ENCODE measurements around the gene GRIK5.
"Not testable (repeated sequence)": the region's sequence is repeated elsewhere in the genome, so short reads cannot be mapped to it uniquely, and the experiment has no call there.

Gene GRIK5

DNA sequence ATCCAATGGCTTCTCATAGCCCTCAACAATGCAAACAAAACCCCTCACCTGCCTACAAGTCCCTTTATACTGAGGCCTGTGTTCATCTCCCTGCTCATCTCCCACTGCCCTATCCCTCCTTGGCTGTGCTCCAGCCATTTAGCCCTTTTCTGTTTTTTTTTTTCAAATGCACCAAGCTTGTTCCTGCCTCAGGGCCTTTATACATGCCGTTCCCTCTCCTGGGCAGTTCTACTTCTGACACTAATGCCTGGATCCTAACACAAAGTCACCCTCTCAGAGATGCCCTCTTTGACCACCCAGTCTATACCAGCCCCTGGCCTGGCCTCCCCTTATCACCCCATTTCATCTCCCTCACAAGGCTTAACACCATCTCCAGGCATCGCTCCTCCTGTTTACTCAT lies 32.9 kb upstream of the GRIK5 start:
- DNase-seq, result no peak
- peaks cover 5% of the 10 kb centered on the region for H3K36me3 Mint-ChIP-seq
- H3K27me3 Mint-ChIP-seq, result no peaks in the 10 kb centered on the region
- no peak overlapping the region for H3K4me3 Mint-ChIP-seq
- H3K27ac Mint-ChIP-seq, result no peak overlapping the region
- H3K4me1 Mint-ChIP-seq, result peaks cover 7% of the 10 kb centered on the region
- CTCF ChIA-PET, result interaction anchor here (0.7 to 1.0 kb wide), 2 partner anchors 19 to 220 kb away, joined by 3 read pairs; no protein-coding TSS in a partner anchor
- no peaks in the 10 kb centered on the region for H3K9me3 Mint-ChIP-seq

DNA sequence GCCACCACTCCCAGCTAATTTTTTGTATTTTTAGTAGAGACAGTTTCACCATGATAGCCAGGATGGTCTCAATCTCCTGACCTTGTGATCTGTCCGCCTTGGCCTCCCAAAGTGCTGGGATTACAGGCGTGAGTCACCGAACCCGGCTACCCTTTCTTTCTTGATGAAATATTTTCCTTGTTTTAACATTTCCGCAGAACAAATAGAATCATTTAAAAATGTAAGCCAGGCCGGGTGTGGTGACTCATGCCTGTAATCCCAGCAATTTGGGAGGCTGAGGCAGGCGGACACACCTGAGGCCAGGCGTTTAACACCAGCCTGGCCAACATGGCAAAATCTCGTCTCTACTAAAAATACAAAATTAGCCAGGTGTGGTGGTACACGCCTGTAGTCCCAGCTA lies 30.2 kb upstream of the GRIK5 start:
- H3K36me3 Mint-ChIP-seq, H3K27me3 Mint-ChIP-seq, H3K4me1 Mint-ChIP-seq, H3K9me3 Mint-ChIP-seq, CTCF ChIA-PET, H3K27ac Mint-ChIP-seq, DNase-seq, H3K4me3 Mint-ChIP-seq: not testable (repeated sequence)

DNA sequence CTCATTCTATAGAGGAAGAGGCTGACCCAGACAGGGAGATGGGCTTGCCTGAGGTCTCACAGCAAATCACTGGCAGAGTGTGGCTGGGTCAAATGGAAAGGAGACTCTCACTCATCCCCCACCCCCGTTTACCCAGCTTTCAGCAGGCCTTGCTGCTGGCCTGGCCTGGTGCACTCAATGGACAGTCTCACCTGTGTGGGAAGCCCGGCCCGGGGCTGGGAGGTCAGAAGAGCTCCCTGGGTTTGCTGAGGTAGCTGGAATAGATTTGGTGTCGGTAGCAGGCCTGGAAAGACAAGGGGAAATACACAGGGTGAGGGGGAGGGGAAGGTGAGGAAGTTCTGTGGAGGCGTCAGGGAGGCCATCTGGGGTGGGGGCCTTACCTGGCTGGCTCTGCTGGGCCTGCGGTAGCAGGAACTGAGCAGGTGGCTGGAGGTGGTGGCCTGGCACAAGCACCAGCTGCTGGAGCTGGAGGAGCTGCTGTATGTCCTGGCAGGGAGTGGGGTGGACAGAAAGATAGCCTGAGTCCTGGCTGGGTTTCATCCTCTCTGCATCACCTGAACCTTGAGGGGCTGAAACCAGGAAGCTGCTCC lies 29.4 kb upstream of the GRIK5 start:
- no peak for DNase-seq
- no peaks in the 10 kb centered on the region for H3K4me1 Mint-ChIP-seq
- peaks cover 12% of the 10 kb centered on the region for H3K36me3 Mint-ChIP-seq
- H3K9me3 Mint-ChIP-seq, result no peaks in the 10 kb centered on the region
- no peak overlapping the region for H3K27ac Mint-ChIP-seq
- CTCF ChIA-PET, result no interaction called here
- no peaks in the 10 kb centered on the region for H3K27me3 Mint-ChIP-seq
- H3K4me3 Mint-ChIP-seq, result no peak overlapping the region

DNA sequence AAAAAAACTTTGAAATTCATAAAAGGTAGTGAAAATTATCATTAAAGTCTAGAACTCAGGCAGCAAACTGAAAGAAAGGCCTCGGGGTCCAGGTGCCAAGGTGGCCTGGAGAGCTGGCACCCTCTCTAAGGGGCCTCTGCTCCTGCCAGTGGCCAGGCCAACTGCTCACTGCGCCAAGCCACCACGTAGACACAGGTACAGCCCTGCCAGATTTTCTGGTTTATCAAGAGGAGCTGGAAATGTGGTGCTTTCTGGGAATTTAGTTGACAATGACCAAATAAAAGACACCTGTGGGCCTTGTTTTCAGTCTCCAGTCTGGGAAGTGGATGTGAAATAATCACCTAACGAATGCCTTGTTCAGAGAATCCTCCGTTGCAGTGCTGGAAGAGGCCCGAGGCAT lies 28.8 kb upstream of the GRIK5 start:
- Mint-ChIP-seq H3K4me3 (no peak overlapping the region), H3K4me1 (no peaks in the 10 kb centered on the region), H3K9me3 (no peaks in the 10 kb centered on the region), H3K27ac (no peak overlapping the region), H3K27me3 (no peaks in the 10 kb centered on the region), H3K36me3 (peaks cover 12% of the 10 kb centered on the region)
- CTCF ChIA-PET, result no interaction called here
- DNase-seq, result no peak

DNA sequence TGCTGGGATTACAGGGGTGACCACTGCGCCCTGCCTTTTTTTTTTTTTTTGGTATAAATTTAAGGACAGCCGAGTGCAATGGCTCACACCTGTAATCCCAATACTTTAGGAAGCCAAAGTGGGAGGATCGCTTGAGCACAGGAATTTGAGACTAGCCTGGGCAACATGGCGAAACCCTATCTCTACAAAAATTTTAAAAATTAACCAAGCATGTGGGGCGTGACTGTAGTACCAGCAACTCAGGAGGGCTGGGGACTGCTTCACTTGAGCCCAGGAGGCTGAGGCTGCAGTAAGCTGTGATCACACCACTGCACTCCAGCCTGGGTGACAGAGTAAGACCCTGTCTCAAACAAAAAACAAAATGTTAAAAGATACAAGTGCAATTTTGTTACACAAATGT lies 27.5 kb upstream of the GRIK5 start:
- no peak for DNase-seq
- no peak overlapping the region for H3K4me3 Mint-ChIP-seq
- H3K27me3 Mint-ChIP-seq, result no peaks in the 10 kb centered on the region
- CTCF ChIA-PET, result interaction anchor here (0.7 kb wide), 1 partner anchor 74 kb away, joined by 5 read pairs; no protein-coding TSS in a partner anchor
- H3K9me3 Mint-ChIP-seq, result no peaks in the 10 kb centered on the region
- H3K4me1 Mint-ChIP-seq, result peaks cover 2% of the 10 kb centered on the region
- peaks cover 12% of the 10 kb centered on the region for H3K36me3 Mint-ChIP-seq
- H3K27ac Mint-ChIP-seq, result no peak overlapping the region

DNA sequence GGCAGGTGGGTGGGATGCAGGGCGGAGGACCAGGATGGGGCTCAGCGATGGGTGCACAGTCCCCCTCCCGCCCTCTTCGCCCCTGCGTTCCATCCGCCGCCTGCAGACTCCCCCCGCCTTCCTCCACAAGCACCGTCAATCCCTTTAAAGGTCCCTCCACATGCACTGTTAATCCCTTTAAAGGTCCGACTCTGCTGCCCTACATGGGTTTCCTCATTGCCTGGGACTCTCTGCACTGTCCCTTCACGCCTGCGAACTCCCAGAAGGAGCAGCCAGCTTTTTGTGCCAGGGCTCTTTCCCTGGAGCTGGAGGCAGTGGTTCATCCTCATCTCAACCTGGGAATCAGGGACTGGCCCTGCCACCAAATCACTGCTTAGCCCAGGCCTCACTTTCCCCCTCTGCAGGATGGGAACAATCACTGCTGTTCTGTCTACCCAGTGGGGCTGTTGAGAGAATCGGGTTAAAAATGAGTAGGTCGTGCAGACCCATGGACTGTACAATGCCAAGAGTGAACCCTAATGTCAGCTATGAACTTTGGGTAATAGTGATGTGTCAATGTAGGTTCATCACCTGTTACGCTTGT lies 26.3 kb upstream of the GRIK5 start:
- DNase-seq, result no peak
- Mint-ChIP-seq H3K27me3 (no peaks in the 10 kb centered on the region), H3K36me3 (peaks cover 15% of the 10 kb centered on the region), H3K27ac (no peak overlapping the region), H3K9me3 (no peaks in the 10 kb centered on the region), H3K4me3 (no peak overlapping the region), H3K4me1 (peaks cover 9% of the 10 kb centered on the region)
- CTCF ChIA-PET, result interaction anchor here (0.8 to 1.0 kb wide), 2 partner anchors 12 to 50 kb away, joined by 3 read pairs; no protein-coding TSS in a partner anchor

DNA sequence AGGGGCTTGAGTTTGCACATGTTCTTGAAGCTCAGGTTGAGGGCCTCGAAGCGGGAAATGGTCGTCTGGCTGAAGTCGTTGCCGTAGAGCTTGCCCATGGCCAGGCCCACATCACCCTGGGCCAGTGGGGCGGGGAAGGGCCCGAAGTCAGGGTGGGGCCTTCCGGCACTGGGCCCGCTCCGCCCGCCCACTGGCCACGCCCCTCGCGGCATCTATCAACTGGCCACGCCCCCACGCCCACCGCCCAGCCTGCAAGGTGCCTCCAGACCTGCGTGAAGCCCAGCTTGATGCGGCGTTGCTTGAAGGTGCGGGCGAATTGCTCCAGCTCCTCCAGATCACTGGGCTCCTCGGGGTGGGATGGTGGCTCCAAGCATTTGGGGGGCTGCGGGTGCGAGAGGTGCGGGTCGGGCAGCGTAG lies 25.8 kb upstream of the GRIK5 start:
- H3K4me1 Mint-ChIP-seq, result peaks cover 14% of the 10 kb centered on the region
- H3K27me3 Mint-ChIP-seq, result peaks cover 3% of the 10 kb centered on the region
- H3K36me3 Mint-ChIP-seq, result peaks cover 16% of the 10 kb centered on the region
- DNase-seq, result no peak
- no peak overlapping the region for H3K27ac Mint-ChIP-seq
- no peak overlapping the region for H3K4me3 Mint-ChIP-seq
- CTCF ChIA-PET, result no interaction called here
- no peaks in the 10 kb centered on the region for H3K9me3 Mint-ChIP-seq

DNA sequence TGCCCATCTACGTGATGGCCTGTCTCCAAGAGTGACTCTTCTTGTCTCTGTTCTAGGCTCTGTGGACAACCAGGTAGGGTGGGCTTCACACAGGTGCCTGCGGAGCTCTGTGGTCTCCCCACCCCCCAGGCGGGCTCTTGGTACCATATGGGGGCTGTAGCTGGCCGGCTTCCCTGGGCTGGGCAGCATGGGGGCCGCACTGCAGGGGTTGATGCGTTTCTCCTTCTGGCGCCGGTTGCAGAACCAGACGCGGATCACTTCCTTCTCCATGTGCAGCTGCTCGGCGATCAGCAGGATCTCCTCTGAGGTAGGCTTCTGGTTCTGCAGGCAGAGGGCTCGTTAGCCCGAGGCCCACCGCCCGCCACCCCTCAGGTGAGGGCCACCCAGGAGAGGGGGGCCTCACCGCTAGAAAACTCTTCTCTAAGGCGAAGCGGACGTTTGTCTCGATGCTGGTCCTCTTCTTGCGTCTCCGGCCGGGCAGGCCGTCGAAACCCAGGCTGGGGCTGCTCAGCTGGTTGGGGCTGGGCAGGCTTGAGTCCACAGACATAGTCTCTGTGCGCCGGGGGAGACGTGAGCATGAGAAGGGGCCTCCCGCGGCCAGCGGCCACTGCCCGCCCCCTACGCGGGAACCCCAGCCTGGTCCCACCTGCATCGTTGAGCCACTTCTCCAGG lies 25.3 kb upstream of the GRIK5 start:
- peaks cover 20% of the 10 kb centered on the region for H3K4me1 Mint-ChIP-seq
- CTCF ChIA-PET, result interaction anchor here (1.3 kb wide), 1 partner anchor 13 kb away, joined by 5 read pairs; no protein-coding TSS in a partner anchor
- no peak overlapping the region for H3K4me3 Mint-ChIP-seq
- no peak for DNase-seq
- H3K27me3 Mint-ChIP-seq, result peaks cover 6% of the 10 kb centered on the region
- H3K9me3 Mint-ChIP-seq, result no peaks in the 10 kb centered on the region
- H3K27ac Mint-ChIP-seq, result no peak overlapping the region
- H3K36me3 Mint-ChIP-seq, result peaks cover 19% of the 10 kb centered on the region

DNA sequence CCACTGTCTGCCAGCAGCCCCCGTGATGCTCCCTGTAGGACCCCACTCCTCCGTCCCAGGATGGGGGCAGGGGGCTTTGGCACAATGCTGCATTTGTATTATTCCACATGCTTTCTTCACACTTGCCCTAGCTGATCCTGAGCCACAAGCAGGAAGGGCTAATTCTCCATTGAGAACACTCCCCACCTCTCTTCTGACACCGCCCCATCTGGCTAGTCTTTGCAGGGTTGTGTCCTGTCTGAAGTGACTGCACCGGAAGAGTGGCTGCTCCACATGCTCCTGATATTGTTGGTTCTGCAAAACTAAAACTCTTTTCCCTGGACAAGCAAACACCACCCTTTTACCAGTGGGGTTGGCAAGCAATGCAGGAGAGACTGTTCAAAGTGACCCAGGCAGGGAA lies 23.9 kb upstream of the GRIK5 start:
- no peaks in the 10 kb centered on the region for H3K9me3 Mint-ChIP-seq
- H3K27ac Mint-ChIP-seq, result no peak overlapping the region
- DNase-seq, result no peak
- no peak overlapping the region for H3K4me3 Mint-ChIP-seq
- peaks cover 33% of the 10 kb centered on the region for H3K4me1 Mint-ChIP-seq
- H3K36me3 Mint-ChIP-seq, result peaks cover 17% of the 10 kb centered on the region
- peaks cover 6% of the 10 kb centered on the region for H3K27me3 Mint-ChIP-seq
- CTCF ChIA-PET, result interaction anchor here (1.2 to 1.9 kb wide), 3 partner anchors 15 to 347 kb away, joined by 3 to 4 read pairs (median 3); no protein-coding TSS in a partner anchor

DNA sequence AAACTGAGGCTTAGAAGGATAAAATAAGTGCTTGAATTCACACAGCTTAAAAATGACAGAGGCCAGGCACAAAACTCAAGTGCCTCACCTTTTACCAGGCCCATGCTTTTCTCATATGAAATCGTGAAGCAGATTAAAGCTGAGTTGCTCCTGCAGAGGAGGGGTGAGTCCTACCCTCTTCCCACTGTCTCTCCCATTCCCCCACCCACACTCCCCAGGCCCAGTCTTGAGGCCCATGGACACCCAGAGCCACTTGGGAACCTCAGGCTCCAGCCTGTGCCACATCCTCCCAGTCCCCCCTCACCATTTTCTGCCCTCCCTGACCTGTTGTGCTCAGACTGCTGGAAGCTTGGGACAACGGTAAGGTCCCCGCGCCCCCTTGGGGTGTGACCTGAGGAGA lies 23.5 kb upstream of the GRIK5 start:
- Mint-ChIP-seq H3K9me3 (no peaks in the 10 kb centered on the region), H3K27me3 (peaks cover 6% of the 10 kb centered on the region), H3K4me1 (peaks cover 37% of the 10 kb centered on the region), H3K36me3 (peaks cover 17% of the 10 kb centered on the region), H3K27ac (no peak overlapping the region), H3K4me3 (no peak overlapping the region)
- CTCF ChIA-PET, result interaction anchor here (1.1 to 1.9 kb wide), 4 partner anchors 15 to 347 kb away, joined by 3 to 4 read pairs (median 3); partner anchors contain the start of gene RABAC1
- DNase-seq, result no peak

DNA sequence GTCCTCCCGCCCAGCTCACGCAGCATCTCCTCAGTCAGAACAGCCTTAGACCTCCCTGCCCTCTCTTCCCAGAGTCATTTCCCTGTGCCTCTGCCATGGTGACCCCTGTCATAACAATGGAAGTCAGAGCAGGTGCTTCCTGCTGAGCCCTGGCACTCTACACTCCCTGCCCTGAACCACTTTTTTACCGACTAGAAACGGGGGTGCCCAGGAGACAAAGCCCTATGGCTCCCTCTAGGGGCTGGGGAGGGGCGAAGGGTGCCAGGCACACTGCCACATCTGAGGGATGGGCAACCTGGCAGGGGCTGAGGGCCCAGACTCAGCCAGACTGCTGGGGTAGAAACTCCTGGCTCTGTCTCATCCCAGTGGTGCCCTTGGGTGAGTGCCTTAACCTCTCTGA lies 22.3 kb upstream of the GRIK5 start:
- peaks cover 41% of the 10 kb centered on the region for H3K4me1 Mint-ChIP-seq
- H3K27me3 Mint-ChIP-seq, result peaks cover 6% of the 10 kb centered on the region
- no peak overlapping the region for H3K4me3 Mint-ChIP-seq
- peak overlapping the region; percentile 73 for H3K27ac Mint-ChIP-seq
- CTCF ChIA-PET, result interaction anchor here (0.6 to 1.1 kb wide), 6 partner anchors 9 to 134 kb away, joined by 3 to 4 read pairs (median 3); partner anchors contain the start of genes POU2F2 and RABAC1
- H3K36me3 Mint-ChIP-seq, result peaks cover 14% of the 10 kb centered on the region
- peak; percentile 76 for DNase-seq
- no peaks in the 10 kb centered on the region for H3K9me3 Mint-ChIP-seq

DNA sequence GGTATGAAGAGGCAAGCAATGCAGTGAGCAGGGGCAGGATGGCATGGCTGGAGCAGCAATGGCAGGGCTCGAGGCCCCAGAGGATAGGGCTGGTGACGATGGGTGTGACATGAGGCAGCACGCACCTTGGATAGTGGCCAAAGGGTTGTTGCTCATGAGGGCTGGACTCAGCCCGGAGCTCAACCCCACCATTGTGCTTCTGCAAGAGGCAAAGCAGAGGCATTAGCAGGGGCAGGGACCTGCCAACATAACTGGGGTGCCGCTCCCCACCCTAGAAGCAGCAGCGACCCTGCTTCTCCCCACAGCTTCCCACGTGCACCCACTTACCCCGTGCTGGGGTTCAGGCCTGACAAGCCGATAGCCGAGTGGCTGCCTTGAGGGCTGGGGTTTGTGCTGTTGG lies 21.7 kb upstream of the GRIK5 start:
- no peaks in the 10 kb centered on the region for H3K9me3 Mint-ChIP-seq
- H3K27ac Mint-ChIP-seq, result no peak overlapping the region
- CTCF ChIA-PET, result interaction anchor here (0.6 to 1.0 kb wide), 6 partner anchors 10 to 93 kb away, joined by 3 to 4 read pairs (median 3); partner anchors contain the start of gene POU2F2
- H3K4me3 Mint-ChIP-seq, result no peak overlapping the region
- H3K27me3 Mint-ChIP-seq, result peaks cover 6% of the 10 kb centered on the region
- DNase-seq, result no peak
- peaks cover 14% of the 10 kb centered on the region for H3K36me3 Mint-ChIP-seq
- peaks cover 41% of the 10 kb centered on the region for H3K4me1 Mint-ChIP-seq

DNA sequence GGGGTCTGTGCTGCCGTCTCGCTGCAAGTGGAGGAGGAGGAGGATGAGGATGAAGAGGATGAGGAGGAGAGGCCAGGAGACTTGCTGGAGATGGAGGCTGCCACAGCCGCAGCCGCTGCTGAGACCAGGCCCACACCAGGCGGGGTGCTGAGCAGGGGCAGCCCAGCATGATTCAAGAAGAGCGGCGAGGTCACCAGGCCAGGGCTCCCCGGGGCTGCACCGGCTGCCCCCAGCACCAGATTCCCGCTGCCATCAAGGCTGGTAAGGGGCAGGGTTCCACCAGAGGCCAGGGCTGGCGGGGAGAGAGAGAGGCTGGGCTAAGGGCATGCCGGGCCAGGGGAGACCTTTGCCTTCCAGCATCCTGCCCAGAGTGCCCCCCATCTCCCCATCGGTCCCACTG lies 21.3 kb upstream of the GRIK5 start:
- peaks cover 41% of the 10 kb centered on the region for H3K4me1 Mint-ChIP-seq
- H3K27me3 Mint-ChIP-seq, result peaks cover 6% of the 10 kb centered on the region
- no peaks in the 10 kb centered on the region for H3K9me3 Mint-ChIP-seq
- no peak overlapping the region for H3K4me3 Mint-ChIP-seq
- no peak for DNase-seq
- H3K36me3 Mint-ChIP-seq, result peaks cover 14% of the 10 kb centered on the region
- peak overlapping the region; percentile 82 for H3K27ac Mint-ChIP-seq
- CTCF ChIA-PET, result interaction anchor here (0.6 to 1.5 kb wide), 2 partner anchors 17 to 49 kb away, joined by 3 to 5 read pairs; no protein-coding TSS in a partner anchor

DNA sequence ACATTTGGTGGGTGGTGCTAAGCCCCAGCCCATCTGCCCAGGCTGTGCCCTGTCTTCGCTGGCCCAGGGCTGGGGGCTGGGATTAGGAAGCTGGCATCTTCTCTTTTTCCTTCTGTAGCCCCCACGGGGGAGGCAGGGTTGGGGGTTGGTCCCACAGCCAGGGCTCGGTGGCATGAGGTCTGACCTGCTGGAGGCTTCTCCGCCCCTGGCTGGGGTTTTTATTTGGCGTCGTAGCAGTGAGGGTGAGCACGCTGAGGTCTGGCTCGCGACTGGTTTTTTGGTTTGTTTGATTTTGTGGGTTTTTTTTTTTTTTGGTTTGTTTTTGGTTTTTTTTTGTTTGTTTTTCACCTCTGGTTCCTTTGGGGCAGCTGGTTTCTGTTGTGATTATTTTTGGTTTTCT lies 20.7 kb upstream of the GRIK5 start:
- DNase-seq, result peak; percentile 40
- peaks cover 14% of the 10 kb centered on the region for H3K36me3 Mint-ChIP-seq
- CTCF ChIA-PET, result interaction anchor here (0.7 to 1.5 kb wide), 2 partner anchors 18 to 20 kb away, joined by 3 to 5 read pairs; no protein-coding TSS in a partner anchor
- peaks cover 6% of the 10 kb centered on the region for H3K27me3 Mint-ChIP-seq
- H3K4me3 Mint-ChIP-seq, result no peak overlapping the region
- H3K4me1 Mint-ChIP-seq, result peaks cover 41% of the 10 kb centered on the region
- no peaks in the 10 kb centered on the region for H3K9me3 Mint-ChIP-seq
- peak overlapping the region; percentile 82 for H3K27ac Mint-ChIP-seq

Data from activated naive CD4-positive, alpha-beta T cell treated with anti-CD3 and anti-CD28 coated beads, Interleukin-2, amount 10 ng/mL, durations not matched to agents 7 days and 5 days (primary cell).